ENCODE measurements around the gene PRKCB.

The PRKCB gene

DNA sequence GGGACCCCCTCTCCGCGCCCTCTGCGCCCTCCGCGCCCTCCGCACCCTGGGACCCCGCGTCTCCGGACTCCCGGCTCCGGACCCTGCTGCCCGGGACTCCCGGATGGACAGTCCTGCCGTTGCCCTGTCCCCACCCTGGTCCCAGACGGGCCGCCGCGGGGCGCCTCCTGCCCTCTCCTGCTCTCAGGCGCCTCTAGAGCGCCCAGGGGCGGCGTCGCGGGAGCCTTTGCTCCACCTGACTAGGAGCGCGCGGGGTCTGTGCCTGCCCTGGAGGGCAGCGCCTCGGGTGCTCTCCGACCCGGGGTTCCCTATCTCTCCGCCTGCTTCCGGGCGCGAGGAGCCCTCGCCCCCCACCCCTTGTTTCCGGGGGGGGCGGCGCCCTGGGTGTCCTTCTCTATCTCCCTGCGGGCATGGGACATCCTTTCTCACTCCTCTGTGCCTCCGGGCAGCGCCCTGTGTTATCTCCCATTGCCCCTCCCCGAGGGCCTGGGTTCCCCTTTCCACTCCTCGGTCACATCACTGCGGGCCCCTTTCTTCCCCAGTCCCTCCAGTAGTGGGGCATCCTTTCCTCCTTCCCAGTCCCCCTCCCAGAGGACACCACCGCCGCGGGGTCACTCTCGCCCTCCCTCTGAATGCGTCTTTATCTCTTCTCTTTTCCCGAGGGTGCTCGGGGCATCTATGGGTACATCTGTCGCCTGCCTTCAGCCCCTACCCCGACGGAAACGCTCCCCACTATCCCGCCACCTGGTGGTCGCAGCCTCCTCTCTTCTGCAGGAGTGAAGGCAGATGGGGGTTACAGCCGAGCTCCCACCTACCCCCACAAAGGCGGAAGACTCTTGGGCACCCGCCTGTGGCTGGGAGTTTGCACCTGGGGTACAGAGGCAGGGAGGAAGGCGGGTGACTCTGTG, 875 bp downstream of the PRKCB start:
- no peak for DNase-seq

DNA sequence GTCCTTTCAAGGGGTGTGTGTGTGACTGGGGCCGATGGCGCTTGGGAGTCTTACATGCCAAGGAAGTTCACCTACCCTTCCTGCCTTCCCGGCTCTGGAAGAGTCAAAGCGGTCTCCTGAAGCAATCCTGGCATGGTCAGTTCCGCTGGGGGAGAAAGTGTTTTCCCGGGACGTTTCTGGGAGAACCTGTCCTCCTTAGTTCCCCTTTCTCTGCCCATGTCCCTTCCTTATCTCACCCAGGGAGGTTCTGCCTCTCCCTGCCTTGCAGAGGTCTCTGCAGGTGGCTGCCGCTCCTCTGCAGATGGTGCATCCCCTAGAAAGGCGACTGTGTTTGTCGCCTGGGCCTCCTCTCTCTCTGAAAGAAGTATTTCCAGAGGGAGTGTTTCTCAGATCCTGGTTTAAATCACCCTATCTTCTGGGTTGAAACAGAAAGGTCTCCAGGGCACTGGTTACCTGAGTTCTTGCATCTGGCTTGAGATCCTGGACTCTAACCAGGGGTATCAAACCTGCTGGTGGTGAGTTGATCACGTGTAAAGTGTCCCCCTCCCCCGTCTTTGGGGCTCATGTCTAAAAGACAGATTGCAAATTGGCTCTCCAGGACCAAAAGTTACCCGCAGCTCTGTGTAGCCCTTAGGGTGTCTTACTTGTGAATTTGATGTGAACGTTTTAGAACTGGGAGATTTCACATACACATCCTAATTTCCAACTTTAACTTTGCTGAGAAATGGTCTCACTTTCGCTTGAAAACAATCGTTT, 1.9 kb downstream of the PRKCB start:
- DNase-seq = no peak

DNA sequence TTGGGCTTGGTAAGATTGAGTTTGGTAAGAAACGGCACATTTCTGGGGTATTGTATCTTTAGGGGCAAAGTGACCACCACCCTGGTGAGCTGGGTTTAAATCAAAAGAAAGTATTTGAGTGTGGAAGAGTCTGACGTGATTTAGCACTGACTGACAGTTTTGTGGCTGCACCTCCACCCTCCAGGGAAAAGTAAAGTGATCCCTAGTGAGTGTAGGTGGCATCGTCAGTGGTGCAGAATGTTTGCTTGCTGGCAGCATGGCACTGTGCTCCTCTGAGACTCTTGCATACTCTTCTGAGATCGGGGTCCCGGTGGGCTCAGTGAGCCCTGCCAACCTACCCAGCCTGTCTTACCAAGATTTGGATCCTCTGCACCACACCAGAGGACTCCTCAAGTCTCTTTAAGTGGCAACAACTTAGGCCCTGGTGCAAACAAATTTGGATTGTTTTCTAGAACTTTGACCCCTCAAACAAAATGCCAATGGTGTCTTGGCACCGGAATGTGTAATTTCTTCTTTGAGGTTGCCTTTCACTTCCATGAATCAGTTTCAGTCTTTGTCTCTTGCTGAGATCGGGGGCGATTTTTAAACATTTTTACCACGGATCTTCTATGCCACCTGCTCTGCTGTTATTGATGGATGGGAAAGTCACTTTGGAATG, 2.8 kb downstream of the PRKCB start:
- DNase-seq = no peak

DNA sequence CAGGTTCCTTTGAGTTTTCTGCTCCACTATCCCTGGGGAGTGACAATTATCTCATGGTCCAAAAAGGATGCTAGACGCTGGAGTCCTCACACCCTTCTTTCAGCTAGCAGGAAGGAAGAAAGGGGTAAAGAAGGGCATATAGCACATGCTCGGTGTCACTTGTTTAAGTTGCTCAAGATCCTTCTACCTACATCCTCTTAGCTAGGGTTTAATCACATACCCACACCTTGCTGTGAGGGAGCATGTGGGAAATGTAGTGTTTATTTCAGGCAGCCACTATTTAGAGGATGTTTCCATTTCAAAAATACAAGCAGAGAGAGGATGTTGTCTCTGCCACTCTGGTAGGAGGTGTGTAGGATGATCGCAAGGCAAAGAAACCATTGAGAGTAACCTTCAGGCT, 4.5 kb downstream of the PRKCB start:
- no peak for DNase-seq

DNA sequence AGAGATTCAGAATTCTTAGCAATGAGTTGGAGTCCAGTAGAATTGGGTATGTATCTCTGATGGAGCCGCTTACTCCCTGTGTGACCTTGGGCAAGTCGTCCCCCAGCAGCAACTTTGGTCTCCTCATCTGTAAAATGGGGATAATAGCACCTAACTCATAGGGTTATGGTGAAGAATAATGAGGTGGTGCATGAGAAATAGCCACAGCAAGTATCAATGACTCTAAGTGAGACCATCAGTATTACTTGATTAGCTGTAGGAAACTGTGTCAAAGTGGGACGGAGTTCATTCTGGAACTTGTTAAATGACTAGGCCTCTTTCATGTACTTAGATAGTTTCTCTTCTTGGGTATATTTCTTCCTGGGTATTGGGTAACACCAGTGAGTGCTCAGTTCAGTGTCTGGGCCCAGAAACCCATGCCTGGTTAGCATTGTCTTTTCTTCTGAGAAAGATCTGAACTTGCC, 6.4 kb downstream of the PRKCB start:
- no peak for DNase-seq

DNA sequence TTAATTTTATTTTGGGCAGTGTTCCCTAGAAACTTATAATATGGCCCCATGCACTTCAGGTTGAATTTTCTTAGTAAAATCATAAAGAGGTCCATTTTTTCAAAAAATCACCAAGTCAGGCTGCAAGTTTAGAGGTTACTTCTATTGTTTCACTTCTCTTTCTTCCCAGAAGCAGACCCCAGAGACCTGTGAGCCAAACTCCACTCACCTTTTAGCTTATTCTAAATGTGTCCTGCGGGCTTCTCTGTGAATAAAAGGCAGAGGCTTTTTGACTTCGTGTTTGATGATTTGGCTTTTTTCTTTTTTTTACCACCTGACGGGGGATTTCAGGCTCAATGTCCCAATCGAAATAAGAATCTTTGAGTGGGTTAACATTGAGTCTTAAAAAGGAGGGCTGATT, 7.4 kb downstream of the PRKCB start:
- DNase-seq = no peak

DNA sequence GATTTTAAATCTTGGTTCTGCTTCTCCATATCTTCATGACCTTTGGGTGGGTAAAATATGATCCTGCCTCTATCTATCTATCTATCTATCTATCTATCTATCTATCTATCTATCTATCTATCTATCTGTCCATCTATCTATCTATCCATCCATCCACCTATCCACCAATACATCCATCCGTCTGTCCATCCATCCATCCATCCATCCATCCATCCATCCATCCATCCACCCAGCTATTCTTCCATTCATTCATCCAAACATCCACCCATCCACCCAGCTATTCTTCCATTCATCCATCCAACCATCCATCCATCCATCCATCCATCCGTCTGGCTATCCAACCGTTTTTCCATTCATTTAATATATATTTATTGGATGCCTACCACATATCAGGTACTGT, 11.5 kb downstream of the PRKCB start:
- no peak for DNase-seq

DNA sequence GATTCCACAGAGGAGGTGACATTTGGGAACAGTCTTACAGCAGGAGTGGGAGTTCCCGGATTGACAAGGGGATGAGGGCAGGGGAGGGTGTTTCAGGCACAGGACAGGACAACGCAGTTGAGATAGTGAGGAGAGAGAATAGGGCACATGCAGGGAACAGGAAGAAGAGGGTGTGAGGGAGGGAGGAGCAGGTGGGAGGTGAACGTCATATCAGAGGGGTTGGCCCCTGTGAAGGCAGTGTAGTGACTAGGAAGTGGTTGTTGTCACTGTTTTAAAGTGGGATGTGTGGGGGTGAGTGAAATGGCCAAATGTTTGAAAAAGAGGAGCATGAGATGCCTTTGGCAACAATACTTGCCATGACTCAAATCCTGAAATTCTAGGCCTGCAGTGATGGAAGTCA, 12.2 kb downstream of the PRKCB start:
- DNase-seq = no peak

DNA sequence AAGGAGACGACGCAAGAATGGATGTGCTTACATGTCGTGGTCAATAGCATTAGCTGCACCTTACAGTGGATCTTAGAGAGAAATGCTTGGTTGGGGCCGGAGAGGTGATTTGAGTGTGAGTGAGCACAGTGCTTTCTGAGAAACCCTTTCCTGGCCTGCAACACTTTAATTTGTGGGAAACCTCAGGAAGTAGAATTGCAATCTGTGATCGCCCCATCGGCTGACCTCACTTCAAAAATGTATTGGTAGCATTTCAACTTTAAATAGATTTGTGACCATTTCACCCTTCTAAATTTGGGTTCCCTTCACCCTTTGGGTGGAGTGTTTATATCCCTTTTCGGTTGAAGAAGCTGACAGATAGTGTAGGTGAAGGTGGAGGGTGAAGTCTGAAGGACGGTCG, 13.2 kb downstream of the PRKCB start:
- DNase-seq = no peak

DNA sequence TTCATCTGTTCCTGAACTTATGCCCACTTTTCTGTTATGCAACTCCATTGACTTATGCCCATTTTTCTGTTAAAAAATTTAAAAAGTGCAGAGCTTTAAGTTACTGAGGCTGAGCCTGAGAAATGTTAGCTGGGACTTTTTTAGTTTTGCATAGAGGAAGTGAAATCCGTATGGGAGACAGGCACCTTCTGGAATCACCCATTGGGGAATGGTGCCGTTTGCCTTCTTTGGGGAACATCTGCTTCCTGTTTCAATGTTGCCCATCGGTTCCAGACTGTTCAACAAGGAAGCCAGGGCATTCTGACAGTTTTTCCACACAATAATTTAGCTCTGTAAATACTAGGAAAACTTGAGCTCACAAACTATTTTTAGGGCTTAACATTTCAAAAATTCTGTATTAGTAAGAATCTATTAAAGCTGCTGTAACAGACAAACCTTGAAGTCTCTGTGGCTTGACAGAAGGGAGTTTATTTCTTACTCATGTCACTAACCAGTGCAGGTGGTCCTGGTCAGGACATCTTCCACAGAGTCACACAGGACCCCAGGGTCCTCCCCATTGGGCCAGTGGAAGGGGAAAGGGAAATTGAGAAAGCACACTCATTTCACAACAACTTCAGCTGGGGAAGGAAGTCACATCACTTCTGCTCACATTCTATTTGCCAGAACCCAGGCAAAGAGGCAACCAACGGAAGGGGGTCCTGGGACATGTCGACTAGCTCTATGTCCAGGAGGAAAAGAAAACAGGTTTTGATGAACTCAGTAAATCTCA, 17.2 kb downstream of the PRKCB start:
- no peak for DNase-seq

DNA sequence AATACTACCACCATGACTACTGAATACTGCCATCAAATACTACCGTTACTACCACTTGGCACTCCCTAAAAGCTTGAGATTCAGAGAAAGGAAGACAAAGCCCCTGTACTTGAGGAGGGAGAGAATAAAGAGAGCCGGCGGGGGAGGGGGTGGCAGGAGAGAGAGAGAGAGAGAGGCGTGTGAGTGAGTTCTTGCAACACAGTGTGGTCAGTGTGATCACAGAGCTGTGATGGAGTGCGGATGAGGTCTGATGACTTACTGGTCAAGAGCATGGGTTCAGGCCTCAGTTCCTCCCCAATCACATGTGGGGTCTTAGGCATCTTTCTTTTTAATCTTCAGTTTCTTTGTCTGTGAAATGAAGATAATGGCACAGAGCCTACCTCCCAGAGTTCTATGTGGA, 19.2 kb downstream of the PRKCB start:
- no peak for DNase-seq

DNA sequence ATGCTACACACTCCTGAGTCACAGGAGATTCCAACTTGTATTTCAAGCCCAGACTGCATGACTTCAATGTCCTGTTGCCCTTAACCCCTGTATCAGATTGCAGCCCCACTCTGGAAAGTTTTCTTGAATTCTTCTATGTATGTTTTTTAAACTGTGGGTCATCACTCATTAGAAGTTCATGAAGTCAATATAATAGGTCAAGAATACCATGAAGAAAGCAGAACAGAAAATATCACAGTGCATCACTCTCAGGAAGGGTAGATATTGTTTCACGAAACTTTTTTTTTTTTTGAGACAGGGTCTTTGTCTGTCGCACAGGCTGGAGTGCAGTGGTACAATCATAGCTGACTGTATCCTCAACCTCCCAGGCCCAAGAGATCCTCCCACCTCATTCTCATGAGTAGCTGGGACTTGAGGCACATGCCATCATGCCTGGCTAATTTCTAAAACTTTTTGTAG, 20.5 kb downstream of the PRKCB start:
- no peak for DNase-seq

DNA sequence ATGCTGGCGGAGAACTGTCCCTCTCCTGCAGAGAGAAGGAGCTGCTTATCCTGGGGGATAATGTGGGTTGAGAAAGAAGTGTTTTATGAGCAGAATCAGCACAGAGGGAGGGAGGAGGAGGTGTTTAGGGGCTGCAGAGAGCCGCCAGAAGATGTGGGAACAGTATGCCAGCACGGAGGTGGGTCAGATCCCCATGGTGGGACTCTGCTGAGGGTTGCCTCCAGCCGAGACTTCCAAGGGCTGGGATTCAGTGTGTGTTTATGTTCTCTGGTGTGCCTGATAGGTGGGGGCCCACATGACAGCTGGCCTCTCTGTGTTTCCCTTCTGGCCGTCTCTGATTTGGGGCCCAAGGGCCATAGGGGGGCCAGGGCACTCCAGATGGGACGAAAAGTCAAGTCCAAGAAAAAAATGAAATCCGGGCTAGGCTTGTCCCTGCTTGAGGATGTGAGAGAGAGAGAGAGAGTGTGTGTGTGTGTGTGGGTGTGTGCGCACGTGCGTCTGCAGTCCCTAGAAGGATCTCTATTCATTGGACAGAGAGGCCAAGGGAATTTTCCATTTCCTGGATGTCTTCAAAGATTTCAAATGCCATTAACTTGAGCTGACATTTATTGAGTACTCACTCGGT, 21.6 kb downstream of the PRKCB start:
- no peak for DNase-seq

DNA sequence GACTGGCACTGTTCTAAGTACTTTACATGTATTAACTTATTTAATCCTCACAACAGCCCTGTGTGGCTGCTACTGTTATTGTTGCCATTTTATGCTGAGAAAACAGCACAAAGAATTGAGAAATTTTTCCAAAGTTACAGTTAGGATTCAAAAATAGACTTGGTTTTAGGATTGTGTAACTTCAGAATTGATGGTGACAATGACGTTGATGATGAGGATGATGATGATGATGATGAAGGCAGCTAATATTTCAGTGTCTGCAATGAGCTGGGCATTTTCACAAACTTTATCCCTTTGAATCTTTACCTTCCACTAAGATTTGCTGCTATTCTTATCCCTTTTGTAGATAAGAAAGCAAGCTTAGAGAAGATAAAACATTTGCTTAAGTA, 22.1 kb downstream of the PRKCB start:
- no peak for DNase-seq

DNA sequence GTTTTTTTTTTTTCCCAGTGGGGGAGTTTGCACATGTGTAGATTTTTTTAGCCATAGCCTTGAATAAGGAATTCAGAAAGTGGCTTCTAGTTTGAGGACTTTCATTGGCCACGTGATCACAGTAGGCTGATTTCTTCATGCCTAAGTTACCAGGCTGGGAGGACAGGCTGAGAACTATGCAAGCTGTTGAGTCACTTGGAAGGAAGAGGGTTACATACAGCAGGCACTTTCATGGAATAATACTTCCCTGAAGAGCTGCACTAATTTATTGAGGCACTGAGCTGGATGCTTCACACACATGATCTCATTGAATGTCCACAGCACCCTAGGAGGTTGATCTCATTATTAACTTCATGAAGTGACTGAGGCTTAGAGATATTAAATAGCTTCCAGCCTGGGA, 22.8 kb downstream of the PRKCB start:
- no peak for DNase-seq

DNA sequence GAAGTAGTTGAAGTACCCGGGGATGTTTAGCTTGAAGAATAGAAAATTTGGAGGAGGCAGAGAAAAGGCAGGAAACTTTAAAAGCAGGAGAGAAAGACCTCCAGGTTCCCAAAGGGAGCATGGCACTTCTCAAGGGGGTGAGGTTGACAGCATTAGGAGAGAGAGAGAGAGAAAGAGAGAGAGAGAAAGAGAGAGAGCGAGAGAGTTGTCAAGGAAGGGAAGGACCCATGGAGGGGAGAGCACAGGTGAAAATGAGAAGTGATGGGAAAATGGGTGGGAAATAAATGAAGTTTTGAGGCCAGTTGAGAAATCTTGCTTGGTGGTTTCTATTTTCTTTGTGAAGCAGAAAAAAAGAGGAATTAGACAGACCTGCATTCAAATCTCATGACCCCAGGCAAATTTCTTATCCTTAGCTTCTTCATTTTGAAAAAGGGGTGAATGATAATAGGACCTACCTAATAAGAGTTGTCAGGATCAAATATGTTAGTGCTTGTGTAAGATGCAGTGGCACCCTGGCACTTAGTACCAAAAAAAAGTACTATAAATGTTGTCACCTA, 24.0 kb downstream of the PRKCB start:
- no peak for DNase-seq

DNA sequence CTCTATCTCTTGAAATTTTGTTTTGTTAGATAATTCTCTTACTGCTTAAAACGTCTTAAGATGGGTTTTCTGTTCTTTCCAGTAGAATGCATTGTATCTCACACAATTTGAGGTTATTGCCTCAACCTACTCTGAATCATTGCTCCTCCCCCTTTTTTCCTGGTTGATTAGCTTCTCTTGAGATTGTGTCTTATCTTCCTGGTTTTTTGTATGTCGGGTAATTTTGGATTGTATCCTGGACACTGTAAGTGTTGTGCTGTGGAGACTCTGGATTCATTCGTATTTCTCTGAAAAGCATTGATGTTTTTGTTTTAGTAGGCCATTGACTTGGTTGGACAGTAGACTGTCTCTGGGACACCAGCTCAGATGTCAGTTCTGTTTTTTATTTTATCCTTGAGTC, 26.1 kb downstream of the PRKCB start:
- no peak for DNase-seq

DNA sequence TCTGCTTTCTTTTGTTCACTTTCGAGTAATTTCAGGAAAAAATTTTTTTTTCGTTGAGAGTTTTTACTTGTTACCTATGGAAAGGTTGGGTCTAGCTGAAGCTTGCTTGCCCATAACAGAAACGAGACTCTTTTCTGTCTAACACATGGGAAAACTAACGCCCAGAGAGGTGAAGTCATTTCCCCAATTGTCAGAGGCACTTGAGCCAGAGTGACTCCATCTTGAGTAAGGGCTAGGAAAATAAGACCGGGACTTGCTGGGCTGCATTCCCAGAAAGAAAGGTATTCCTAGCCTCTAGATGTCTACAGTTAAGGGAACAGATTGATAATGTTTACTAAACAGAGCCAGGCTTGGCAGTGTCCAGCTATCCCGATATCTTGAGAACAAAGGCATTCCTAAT, 26.8 kb downstream of the PRKCB start:
- DNase-seq = no peak

DNA sequence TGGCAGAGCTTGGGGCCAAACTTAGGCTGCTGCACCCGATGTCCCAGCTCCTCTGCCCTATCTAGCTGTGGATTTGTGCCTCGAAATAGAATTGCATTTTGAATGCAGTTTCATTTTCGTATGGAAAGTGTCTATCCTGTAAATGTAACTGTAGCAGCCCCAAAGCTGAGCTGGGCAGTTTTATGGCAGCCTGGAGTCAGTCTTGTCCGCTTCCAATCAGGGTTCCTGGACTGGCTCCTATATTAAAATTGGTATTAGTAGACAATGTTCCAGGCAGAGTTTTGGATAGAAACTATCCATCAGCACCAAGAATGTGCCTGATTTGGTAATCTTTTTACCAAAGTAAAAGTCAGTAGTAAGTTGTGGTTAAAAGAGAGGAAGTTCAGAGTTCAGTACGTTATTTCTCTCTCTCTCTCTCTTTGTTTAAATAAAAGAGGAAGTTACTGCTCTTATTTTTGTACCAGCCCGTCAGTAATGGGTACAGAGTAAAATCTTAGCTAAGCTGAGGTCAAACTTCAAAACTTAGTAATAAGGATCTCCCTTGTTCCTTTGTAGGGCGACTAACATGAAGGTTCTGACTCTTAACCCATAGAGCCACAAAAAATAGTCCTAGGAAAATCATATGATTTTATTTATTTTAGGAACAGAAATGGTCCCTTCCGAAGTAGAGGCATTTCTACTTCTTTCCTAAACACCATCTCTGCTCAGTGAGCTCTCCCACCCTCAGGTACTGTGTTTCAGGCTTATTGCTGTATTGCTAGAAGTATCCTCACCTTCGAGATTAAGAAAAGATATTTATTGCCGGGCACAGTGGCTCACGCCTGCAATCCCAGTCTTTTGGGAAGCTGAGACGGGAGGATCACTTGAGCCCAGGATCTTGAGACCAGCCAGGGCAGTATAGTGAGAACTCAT, 28.0 kb downstream of the PRKCB start:
- DNase-seq = no peak

DNA sequence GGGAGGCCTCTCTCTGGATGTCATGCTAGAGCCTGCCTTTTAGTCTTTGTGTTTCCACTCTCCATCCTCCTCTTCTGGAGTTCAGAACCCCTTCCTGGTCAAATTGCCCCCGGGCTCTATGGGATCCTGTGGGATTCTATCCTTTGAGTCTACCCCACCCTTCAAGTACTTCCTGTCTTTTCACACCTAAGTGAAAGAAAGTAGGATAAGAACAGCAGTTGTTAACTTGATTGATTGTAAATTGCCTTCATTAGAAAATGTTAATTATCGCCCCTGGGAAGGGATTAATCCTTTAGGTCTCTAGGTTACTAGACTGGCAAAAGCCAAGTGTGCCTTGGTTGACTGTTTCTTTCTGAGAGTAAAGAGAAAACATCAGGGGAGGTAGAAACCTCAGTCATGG, 30.1 kb downstream of the PRKCB start:
- no peak for DNase-seq

DNA sequence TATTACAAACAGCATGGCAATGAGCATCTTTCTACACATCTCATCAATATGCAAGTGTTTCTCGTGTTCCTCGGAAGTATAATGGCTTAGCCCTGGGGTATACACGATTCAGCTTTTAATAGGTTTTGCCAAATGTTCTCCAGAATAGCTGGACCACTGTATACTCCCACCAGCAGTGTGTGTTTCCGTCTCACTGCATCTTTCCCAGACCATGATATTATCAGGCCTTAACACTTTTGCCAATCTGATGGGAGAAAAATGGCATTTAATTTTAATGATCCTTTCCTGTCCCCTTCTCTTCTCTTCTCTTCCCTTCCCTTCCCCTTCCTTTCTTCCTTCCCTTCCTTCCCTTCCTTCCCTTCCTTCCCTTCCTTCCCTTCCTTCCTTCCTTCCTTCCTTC, 30.8 kb downstream of the PRKCB start:
- DNase-seq = no peak
